ENCODE measurements around the gene SCUBE1. TPM values are rescaled to one million over a fixed set of nuclear protein-coding genes. Genes with fewer than 3 reads are reported as not detected.

SCUBE1 gene
- total and polyA plus RNA-seq, 11 donors = 0.04 to 0.40 (median 0.24) TPM; not detected in 1

DNA sequence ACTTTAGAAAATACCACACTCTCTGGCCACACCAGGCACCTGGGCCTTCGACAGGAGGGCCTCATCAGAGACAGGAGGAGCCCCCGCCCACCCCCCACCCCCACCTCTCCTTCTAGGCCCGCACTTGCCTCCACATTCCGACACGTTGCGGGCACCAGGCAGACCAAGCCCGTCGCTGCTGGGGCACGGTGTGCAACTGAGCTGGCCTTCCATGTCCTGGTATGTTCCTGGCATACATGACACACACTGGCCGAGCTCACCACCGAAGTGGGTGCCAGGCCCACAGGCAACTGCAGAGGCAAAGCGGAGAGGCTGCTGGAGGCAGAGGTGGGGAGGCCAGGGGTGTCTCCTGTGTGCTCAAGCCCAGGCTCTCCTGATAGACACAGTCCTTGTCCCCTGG, 129.2 kb downstream of the SCUBE1 start:
- intact Hi-C loops (cut with DNase I) = no loop called here
- no peaks in the 10 kb centered on the region for H3K36me3 ChIP-seq
- no peaks in the 10 kb centered on the region for H3K9me3 ChIP-seq
- no peaks in the 10 kb centered on the region for H3K4me1 ChIP-seq
- TF ChIP-seq, protein P1, sequence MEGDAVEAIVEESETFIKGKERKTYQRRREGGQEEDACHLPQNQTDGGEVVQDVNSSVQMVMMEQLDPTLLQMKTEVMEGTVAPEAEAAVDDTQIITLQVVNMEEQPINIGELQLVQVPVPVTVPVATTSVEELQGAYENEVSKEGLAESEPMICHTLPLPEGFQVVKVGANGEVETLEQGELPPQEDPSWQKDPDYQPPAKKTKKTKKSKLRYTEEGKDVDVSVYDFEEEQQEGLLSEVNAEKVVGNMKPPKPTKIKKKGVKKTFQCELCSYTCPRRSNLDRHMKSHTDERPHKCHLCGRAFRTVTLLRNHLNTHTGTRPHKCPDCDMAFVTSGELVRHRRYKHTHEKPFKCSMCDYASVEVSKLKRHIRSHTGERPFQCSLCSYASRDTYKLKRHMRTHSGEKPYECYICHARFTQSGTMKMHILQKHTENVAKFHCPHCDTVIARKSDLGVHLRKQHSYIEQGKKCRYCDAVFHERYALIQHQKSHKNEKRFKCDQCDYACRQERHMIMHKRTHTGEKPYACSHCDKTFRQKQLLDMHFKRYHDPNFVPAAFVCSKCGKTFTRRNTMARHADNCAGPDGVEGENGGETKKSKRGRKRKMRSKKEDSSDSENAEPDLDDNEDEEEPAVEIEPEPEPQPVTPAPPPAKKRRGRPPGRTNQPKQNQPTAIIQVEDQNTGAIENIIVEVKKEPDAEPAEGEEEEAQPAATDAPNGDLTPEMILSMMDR (IDR thresholded peaks at IDR 0.05) = no peak
- TF ChIP-seq POLR2A (IDR thresholded peaks at IDR 0.05) = no peak
- ATAC-seq (no peak), DNase-seq (peak in 2 of 5 donors; percentile 9 to 34)
- WGBS, 4 donors = 84 to 87% (median 86%) methylated on average over 11 to 12 of the region's 12 CpGs
- H3K4me3 ChIP-seq = no peak overlapping the region
- H3K27ac ChIP-seq = no peak overlapping the region
- H3K27me3 ChIP-seq = peaks cover 0 to 24% (median 0%) of the 10 kb centered on the region in 9 donors

DNA sequence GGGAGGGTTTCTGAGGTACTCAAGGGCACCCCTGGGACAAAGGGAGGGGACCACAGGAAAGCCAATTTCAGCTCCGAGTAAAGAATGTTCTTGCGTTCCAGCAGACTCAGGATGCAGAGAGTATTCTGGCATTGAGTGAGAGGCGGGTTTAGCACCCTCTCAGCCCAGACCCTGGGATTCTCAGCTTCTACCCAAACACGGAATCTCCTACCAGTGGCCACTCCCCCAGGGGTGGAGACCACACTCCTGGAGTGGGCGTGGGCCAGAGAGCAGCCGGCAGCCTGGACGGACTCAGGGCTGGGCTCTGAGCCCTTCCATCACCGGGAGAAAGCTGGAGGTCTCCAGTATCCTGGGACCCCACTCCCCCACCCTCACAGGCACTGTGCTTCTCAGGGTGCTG, 130.1 kb downstream of the SCUBE1 start:
- peaks cover 0 to 21% (median 0%) of the 10 kb centered on the region in 9 donors for H3K27me3 ChIP-seq
- DNase-seq = peak in 1 of 5 donors; percentile 20
- ATAC-seq = peak in 1 of 4 donors; percentile 19
- intact Hi-C loops (cut with DNase I) = no loop called here
- 22 to 45% (median 28%) methylated on average over 5 to 8 of the region's 8 CpGs for WGBS, 4 donors
- H3K4me1 ChIP-seq = no peaks in the 10 kb centered on the region
- no peak overlapping the region for H3K27ac ChIP-seq
- H3K4me3 ChIP-seq = no peak overlapping the region
- H3K36me3 ChIP-seq = no peaks in the 10 kb centered on the region
- H3K9me3 ChIP-seq = no peaks in the 10 kb centered on the region
- TF ChIP-seq, protein P1 (IDR thresholded peaks at IDR 0.05) = no peak

DNA sequence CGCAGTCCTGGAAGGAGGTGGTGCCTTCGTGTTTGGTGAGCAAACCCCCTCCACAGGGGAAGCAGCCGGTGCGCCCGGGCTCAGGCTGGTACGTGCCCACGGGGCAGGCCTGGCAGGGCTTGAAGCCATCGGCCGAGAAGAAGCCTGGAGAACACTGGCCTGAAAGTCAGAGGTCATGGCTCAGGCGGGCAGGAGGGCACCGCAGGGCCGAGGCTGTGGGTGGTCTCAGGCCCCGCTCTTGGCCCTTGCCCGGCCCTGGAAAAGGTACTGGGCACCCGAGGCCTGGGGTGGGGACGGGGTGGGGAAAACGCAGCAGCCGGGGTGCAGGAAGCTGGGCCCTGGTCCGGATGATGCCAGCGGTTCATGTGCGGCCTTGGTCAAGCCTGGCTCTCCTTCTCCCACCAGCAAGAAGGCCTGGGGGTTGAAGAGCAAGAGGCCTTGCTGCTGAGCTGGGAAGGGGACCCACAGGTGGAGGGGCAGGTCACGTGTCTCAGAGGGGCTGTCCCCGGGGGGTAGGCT, 130.7 kb downstream of the SCUBE1 start:
- no peak for TF ChIP-seq POLR2A (IDR thresholded peaks at IDR 0.05)
- TF ChIP-seq, protein P1 (IDR thresholded peaks at IDR 0.05) = no peak
- Histone ChIP-seq H3K36me3 (no peaks in the 10 kb centered on the region), H3K27ac (no peak overlapping the region), H3K9me3 (no peaks in the 10 kb centered on the region), H3K4me1 (no peaks in the 10 kb centered on the region), H3K4me3 (no peak overlapping the region), H3K27me3 (peaks cover 0 to 16% (median 0%) of the 10 kb centered on the region in 9 donors)
- ATAC-seq (no peak), DNase-seq (peak in 1 of 5 donors; percentile 51)
- intact Hi-C loops (cut with DNase I) = no loop called here
- WGBS, 4 donors = 91 to 95% (median 92%) methylated on average over 21 to 23 of the region's 23 CpGs

DNA sequence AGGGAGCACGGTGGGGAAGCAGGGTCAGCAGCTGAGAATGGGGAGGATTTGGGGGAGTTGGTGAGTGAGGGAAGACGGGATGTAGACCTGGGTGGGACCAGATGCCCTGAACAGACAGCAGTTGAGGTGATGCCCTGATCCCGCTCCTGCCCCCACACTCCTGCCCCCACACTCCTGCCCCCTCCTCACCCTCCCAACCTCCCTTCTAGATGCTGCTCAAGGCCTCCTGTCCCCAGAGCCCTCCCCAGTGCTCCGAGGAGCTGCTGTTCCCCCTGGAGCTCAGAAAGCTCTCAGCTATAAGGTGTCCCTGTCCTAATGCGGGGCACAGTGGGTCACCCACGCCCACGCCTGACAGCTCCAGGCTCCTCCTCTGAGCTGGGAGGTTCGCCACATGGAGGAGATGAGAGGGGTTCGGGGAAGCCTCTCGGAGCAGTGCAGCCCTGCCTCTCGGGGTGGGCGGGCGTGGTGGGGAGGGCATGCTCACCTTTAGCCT, 131.2 kb downstream of the SCUBE1 start:
- peak in 1 of 5 donors; percentile 12 for DNase-seq
- Histone ChIP-seq H3K27ac (no peak overlapping the region), H3K36me3 (no peaks in the 10 kb centered on the region), H3K27me3 (peaks cover 0 to 14% (median 0%) of the 10 kb centered on the region in 9 donors), H3K4me3 (no peak overlapping the region), H3K4me1 (peaks cover 0 to under 1% (median 0%) of the 10 kb centered on the region in 12 donors), H3K9me3 (no peaks in the 10 kb centered on the region)
- TF ChIP-seq POLR2A (IDR thresholded peaks at IDR 0.05) = no peak
- intact Hi-C loops (cut with DNase I) = no loop called here
- ATAC-seq = no peak
- 88 to 94% (median 91%) methylated on average over 12 to 13 of the region's 13 CpGs for WGBS, 4 donors
